Upper lobe of right lung (tissue), 1 donor: ENCODE results near the gene PRR16. TPM values are rescaled to one million over a fixed set of nuclear protein-coding genes. Genes with fewer than 3 reads are reported as not detected.

ENCODE experiments used
- ATAC-seq: fragments of 200-7000 bp; cut with Tn5 transposase; one replicate; pipeline ENCODE4 v1.9.1; 2020; ENCODE audit warnings: mild to moderate bottlenecking, moderate library complexity
- DNase-seq: peaks from one replicate; pipeline ENCODE4 v3.0.0-alpha.2; 2020
- H3K27ac ChIP-seq: fragments of 200-600 bp; one replicate; pipeline ENCODE4 v1.8.0; 2022
- H3K27me3 ChIP-seq: fragments of 200-600 bp; one replicate; pipeline ENCODE4 v1.8.0; 2022; ENCODE audit warnings: mild to moderate bottlenecking
- H3K36me3 ChIP-seq: fragments of 200-600 bp; one replicate; pipeline ENCODE4 v1.8.0; 2022
- H3K4me1 ChIP-seq: fragments of 200-600 bp; one replicate; pipeline ENCODE4 v1.8.0; 2022
- H3K4me3 ChIP-seq: fragments of 200-600 bp; one replicate; pipeline ENCODE4 v1.8.0; 2022; ENCODE audit warnings: mild to moderate bottlenecking
- H3K9me3 ChIP-seq: fragments of 200-600 bp; one replicate; pipeline ENCODE4 v1.8.0; 2022
- intact Hi-C: fragments of 100-400 bp; cut with DNase I; formaldehyde crosslinking; loops from one replicate; pipeline ENCODE4 v1.11.0; 2022
- total RNA-seq: library from RNA; stranded (reverse); fragmentation: NEBNext Ultra II Directional; extraction: Animal tissue kit (Norgen Biotek cat#: 25700); gene quantifications from one replicate; pipeline ENCODE4 v1.2.1, GENCODE V29; 2021
- TF ChIP-seq, protein P1 (sequence below): fragments of 200-600 bp; IDR thresholded peaks from one replicate; pipeline ENCODE4 v1.8.0; 2022; ENCODE audit warnings: antibody characterized with exemption
- donor health status: DM: no; HTN: yes; CAD: no; lungs with severe emphysema.

PRR16 gene
- total RNA-seq, 1 donor from 2014 or later, result 3.1 TPM

DNA sequence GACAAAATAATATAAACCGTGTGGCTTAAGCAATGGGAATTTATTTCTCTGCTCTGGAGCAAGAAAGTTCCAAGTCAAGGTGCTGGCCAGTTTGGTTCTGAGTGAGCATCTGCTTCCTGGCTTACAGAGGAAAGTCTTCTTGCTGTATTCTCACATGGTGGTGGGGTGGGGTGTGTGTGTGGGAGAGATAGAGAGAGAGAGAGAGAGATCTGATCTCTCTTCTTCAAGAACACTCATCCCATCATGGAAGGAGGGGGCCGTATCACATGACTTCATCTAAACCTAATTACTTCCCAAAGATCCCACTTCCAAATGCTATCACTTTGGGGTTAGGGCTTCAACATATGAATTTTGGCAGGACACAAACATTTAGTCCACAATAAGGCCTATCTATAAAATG is 91.2 kb downstream of the PRR16 start:
- H3K27me3 ChIP-seq, result no peaks in the 10 kb centered on the region
- no peak overlapping the region for H3K4me3 ChIP-seq
- intact Hi-C loops, result no loop called here
- no peaks in the 10 kb centered on the region for H3K4me1 ChIP-seq
- TF ChIP-seq, protein P1, sequence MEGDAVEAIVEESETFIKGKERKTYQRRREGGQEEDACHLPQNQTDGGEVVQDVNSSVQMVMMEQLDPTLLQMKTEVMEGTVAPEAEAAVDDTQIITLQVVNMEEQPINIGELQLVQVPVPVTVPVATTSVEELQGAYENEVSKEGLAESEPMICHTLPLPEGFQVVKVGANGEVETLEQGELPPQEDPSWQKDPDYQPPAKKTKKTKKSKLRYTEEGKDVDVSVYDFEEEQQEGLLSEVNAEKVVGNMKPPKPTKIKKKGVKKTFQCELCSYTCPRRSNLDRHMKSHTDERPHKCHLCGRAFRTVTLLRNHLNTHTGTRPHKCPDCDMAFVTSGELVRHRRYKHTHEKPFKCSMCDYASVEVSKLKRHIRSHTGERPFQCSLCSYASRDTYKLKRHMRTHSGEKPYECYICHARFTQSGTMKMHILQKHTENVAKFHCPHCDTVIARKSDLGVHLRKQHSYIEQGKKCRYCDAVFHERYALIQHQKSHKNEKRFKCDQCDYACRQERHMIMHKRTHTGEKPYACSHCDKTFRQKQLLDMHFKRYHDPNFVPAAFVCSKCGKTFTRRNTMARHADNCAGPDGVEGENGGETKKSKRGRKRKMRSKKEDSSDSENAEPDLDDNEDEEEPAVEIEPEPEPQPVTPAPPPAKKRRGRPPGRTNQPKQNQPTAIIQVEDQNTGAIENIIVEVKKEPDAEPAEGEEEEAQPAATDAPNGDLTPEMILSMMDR, result no peak
- no peaks in the 10 kb centered on the region for H3K9me3 ChIP-seq
- no peaks in the 10 kb centered on the region for H3K36me3 ChIP-seq
- no peak for ATAC-seq
- H3K27ac ChIP-seq, result no peak overlapping the region
- DNase-seq, result no peak

- H3K36me3 ChIP-seq, result no peaks in the 10 kb centered on the region
- H3K4me1 ChIP-seq, result no peaks in the 10 kb centered on the region
- no peaks in the 10 kb centered on the region for H3K9me3 ChIP-seq
- ATAC-seq (no peak), DNase-seq (no peak)
- H3K4me3 ChIP-seq, result no peak overlapping the region
- TF ChIP-seq, protein P1, result no peak
- no peak overlapping the region for H3K27ac ChIP-seq
- no peaks in the 10 kb centered on the region for H3K27me3 ChIP-seq
- intact Hi-C loops, result no loop called here
Observed at GRCh38 chr5:120564013-120564412, 99.9 kb downstream of the PRR16 start.

GRCh38 chr5:120567066-120567465 is 103.0 kb downstream of the PRR16 start:
- H3K4me3 ChIP-seq, result no peak overlapping the region
- no peak for ATAC-seq
- H3K9me3 ChIP-seq, result no peaks in the 10 kb centered on the region
- H3K27me3 ChIP-seq, result no peaks in the 10 kb centered on the region
- TF ChIP-seq, protein P1, result no peak
- intact Hi-C loops, result no loop called here
- H3K36me3 ChIP-seq, result no peaks in the 10 kb centered on the region
- no peaks in the 10 kb centered on the region for H3K4me1 ChIP-seq
- H3K27ac ChIP-seq, result no peak overlapping the region
- no peak for DNase-seq

DNA sequence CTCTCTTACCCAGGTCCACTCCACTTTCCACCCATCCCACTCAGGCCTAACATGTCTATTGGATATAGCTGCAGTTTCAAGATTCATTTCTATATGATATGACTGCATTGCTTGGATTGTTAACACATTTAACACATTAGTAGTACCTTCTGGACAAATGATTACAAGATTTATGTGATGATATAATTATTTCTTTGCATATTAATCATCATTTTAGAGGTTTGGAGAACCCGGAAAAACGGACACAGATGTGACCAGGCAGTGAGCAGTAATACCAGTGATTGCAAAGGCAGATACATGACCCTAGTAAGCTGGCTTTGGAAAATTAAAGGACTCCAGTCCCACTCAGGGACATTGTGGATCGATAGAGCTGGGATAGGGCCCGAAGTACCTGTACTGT is 103.8 kb downstream of the PRR16 start:
- H3K4me1 ChIP-seq, result no peaks in the 10 kb centered on the region
- intact Hi-C loops, result no loop called here
- TF ChIP-seq, protein P1, result no peak
- no peaks in the 10 kb centered on the region for H3K9me3 ChIP-seq
- H3K36me3 ChIP-seq, result no peaks in the 10 kb centered on the region
- H3K27ac ChIP-seq, result no peak overlapping the region
- H3K4me3 ChIP-seq, result no peak overlapping the region
- ATAC-seq (no peak), DNase-seq (no peak)
- H3K27me3 ChIP-seq, result no peaks in the 10 kb centered on the region

DNA sequence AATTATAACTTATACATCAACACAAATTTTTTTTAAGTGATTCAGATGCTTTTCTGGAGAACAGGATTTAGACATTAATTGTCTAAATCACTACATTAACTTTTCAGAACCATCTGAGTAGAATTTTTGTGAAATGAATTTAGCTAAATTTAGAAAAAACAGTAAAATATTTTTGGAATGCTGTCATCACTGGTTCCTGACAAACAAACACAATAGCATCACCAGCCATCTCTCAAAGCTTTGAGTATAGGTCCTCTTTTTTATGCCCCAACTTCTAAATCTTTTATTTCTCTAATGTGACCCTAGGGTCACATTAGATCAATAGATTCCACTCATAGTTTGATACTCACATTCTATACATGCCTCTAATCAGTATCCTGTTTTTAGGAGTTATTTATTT is 104.6 kb downstream of the PRR16 start:
- TF ChIP-seq, protein P1, result no peak
- H3K4me3 ChIP-seq, result no peak overlapping the region
- ATAC-seq, result no peak

GRCh38 chr5:120576588-120576987 is 112.5 kb downstream of the PRR16 start:
- DNase-seq, result no peak
- no peaks in the 10 kb centered on the region for H3K4me1 ChIP-seq
- no peaks in the 10 kb centered on the region for H3K9me3 ChIP-seq
- H3K27me3 ChIP-seq, result no peaks in the 10 kb centered on the region
- no peaks in the 10 kb centered on the region for H3K36me3 ChIP-seq
- H3K27ac ChIP-seq, result no peak overlapping the region
- no peak for ATAC-seq
- TF ChIP-seq, protein P1, result no peak
- intact Hi-C loops, result no loop called here
- H3K4me3 ChIP-seq, result no peak overlapping the region

More for the DNA sequence above, 104.6 kb downstream of the PRR16 start:
- intact Hi-C loops, result no loop called here
- DNase-seq, result no peak
- Histone ChIP-seq H3K27me3 (no peaks in the 10 kb centered on the region), H3K4me1 (no peaks in the 10 kb centered on the region), H3K9me3 (no peaks in the 10 kb centered on the region), H3K36me3 (no peaks in the 10 kb centered on the region), H3K27ac (no peak overlapping the region)
